ENCODE measurements around the gene AGER. TPM values are rescaled to one million over a fixed set of nuclear protein-coding genes. Genes with fewer than 3 reads are reported as not detected.

AGER gene
- total RNA-seq, 2 donors from 2014 or later = 3.0 to 4.9 TPM

DNA sequence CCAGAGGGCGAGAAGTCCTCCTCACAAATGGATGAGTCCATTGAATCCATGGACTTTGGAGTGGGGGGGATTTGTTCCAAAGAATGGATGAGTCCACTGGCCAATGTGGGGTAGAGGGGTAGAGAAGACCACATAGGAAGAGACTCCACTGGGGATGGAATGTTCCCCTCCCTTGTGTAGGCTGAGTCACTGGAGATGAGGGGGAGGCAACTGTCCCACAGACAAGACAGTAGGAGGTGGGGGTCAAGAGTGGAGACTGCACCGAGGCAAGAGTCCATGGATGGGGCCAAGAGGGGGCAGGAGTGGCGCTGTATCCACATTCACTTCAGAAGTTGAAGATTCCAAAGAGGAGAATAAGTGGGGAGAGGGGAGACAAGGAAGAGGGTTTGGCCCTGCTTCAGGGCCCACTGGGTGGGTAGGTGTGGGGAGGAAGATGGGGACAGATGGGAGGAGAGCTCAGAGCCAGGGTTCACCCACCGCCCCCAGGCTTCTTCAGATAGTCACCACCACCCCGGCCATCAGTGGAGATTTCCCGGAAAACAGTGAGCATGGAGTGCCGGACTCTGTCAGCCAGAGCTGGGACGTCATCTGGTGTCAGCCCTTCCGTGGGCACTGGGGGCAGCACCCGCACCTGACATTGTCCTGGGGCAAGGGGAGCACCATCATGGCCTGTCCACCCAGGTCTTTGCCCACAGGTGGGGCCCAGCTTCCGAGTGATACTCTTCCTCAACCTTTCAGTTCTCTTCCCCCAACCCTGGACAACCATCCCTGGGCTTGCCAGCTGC lies 15.1 kb downstream of the AGER start:
- H3K9me3 ChIP-seq = no peaks in the 10 kb centered on the region
- no peaks in the 10 kb centered on the region for H3K4me1 ChIP-seq
- ATAC-seq (no peak), DNase-seq (no peak)
- H3K27me3 ChIP-seq = no peaks in the 10 kb centered on the region
- 80 to 90% methylated on average over 7 to 11 of the region's 11 CpGs for WGBS, 2 donors
- H3K4me3 ChIP-seq = no peak overlapping the region
- intact Hi-C loops (cut with DNase I) = no loop called here
- peaks cover 0 to 1% of the 10 kb centered on the region in 2 donors for H3K36me3 ChIP-seq (replicated peaks in 1 of 2; ENCODE audit: insufficient read depth in 1 of 2, low read depth in 2 of 2)
- no peak overlapping the region for H3K27ac ChIP-seq
- no peak for TF ChIP-seq POLR2A (IDR thresholded peaks at IDR 0.05)
- TF ChIP-seq, protein P1, sequence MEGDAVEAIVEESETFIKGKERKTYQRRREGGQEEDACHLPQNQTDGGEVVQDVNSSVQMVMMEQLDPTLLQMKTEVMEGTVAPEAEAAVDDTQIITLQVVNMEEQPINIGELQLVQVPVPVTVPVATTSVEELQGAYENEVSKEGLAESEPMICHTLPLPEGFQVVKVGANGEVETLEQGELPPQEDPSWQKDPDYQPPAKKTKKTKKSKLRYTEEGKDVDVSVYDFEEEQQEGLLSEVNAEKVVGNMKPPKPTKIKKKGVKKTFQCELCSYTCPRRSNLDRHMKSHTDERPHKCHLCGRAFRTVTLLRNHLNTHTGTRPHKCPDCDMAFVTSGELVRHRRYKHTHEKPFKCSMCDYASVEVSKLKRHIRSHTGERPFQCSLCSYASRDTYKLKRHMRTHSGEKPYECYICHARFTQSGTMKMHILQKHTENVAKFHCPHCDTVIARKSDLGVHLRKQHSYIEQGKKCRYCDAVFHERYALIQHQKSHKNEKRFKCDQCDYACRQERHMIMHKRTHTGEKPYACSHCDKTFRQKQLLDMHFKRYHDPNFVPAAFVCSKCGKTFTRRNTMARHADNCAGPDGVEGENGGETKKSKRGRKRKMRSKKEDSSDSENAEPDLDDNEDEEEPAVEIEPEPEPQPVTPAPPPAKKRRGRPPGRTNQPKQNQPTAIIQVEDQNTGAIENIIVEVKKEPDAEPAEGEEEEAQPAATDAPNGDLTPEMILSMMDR (IDR thresholded peaks at IDR 0.05) = no peak

DNA sequence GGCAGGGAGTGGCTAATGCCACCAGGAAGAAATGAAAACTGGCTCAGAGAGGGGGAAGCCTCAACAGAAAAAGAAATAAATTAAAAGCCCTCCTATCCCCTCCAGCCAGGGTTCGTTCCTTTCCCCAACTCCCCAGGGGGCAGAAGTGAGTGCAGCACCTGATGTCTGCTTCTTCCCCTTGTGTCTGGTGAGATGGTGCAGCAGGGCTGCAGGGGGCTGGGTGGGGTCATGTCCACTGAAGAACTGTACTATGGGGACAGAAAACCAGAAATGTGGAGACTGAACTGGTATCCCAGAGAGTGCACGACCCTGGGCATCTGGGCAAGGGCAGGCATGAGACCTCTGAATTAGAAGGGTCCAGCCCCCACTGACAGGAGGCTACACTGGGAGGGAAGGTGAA lies 15.7 kb downstream of the AGER start:
- intact Hi-C loops (cut with DNase I) = no loop called here

DNA sequence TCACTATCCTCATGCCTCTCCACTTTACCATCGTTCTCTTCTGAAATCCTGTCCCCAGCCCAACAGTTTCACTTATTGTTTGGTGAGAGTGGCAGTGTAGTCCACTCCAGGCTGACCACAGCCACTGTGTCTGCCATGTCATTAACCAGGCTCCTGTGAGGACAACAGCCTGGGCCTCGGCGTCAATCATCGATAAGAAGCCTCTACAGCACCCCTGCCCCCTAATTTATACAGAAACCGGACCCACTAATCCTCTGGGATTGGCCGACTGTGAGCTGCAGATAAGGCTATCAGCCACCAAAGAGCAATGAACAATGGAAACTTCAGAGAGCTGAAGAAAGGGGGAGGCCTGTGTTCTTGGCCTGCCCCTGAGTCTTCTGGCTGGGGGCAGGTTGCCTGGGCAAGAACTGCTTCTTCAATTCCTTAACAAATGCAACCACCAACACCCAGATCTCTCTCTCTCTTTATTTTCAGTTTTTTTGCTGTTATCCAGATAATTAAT lies 16.2 kb downstream of the AGER start:
- no peak for ATAC-seq
- Histone ChIP-seq H3K36me3 (replicated peaks in 1 of 2; ENCODE audit: insufficient read depth in 1 of 2, low read depth in 2 of 2) (peaks cover 0 to 1% of the 10 kb centered on the region in 2 donors), H3K27me3 (no peaks in the 10 kb centered on the region), H3K4me3 (no peak overlapping the region), H3K4me1 (no peaks in the 10 kb centered on the region), H3K27ac (no peak overlapping the region), H3K9me3 (no peaks in the 10 kb centered on the region)
- DNase-seq = no peak
- 39 to 41% methylated on average over 6 of the region's 6 CpGs for WGBS, 2 donors
- TF ChIP-seq, protein P1 (IDR thresholded peaks at IDR 0.05) = no peak
- no peak for TF ChIP-seq POLR2A (IDR thresholded peaks at IDR 0.05)
- intact Hi-C loops (cut with DNase I) = no loop called here

More for the DNA sequence above, 15.7 kb downstream of the AGER start:
- DNase-seq = no peak
- Histone ChIP-seq H3K4me3 (no peak overlapping the region), H3K4me1 (no peaks in the 10 kb centered on the region), H3K36me3 (replicated peaks in 1 of 2; ENCODE audit: insufficient read depth in 1 of 2, low read depth in 2 of 2) (peaks cover 0 to 1% of the 10 kb centered on the region in 2 donors), H3K9me3 (no peaks in the 10 kb centered on the region), H3K27me3 (no peaks in the 10 kb centered on the region), H3K27ac (no peak overlapping the region)
- WGBS, 2 donors = 75 to 89% methylated on average over 2 of the region's 2 CpGs
- no peak for ATAC-seq
- TF ChIP-seq POLR2A (IDR thresholded peaks at IDR 0.05) = no peak
- TF ChIP-seq, protein P1 (IDR thresholded peaks at IDR 0.05) = no peak

DNA sequence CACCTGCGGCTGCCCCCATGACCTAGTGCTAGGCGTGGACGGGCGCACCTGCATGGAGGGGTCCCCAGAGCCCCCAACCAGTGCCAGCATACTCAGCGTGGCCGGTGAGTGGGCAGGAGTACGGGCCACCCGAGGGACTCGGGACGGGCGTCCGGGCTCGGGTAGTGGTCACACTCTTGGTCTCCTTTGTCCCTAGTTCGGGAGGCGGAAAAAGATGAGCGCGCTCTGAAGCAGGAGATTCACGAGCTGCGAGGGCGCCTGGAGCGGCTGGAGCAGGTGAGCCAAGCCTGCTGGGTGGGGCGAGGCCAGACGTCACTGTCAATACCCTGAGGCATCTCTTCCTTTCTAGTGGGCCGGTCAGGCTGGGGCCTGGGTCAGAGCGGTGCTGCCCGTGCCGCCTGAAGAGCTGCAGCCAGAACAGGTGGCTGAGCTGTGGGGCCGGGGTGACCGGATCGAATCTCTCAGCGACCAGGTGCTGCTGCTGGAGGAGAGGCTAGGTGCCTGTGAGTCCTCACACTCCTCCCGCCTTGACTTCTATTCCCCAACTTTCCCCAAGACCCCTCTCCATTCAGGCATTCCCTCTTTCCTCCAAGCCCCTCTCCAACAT lies 16.8 kb downstream of the AGER start:
- H3K9me3 ChIP-seq = no peaks in the 10 kb centered on the region
- no peak overlapping the region for H3K4me3 ChIP-seq
- H3K27me3 ChIP-seq = no peaks in the 10 kb centered on the region
- DNase-seq (no peak), ATAC-seq (no peak)
- TF ChIP-seq, protein P1 (IDR thresholded peaks at IDR 0.05) = no peak
- TF ChIP-seq POLR2A (IDR thresholded peaks at IDR 0.05) = no peak
- intact Hi-C loops (cut with DNase I) = no loop called here
- H3K4me1 ChIP-seq = no peaks in the 10 kb centered on the region
- no peak overlapping the region for H3K27ac ChIP-seq
- WGBS, 2 donors = 92% methylated on average over 10 to 31 of the region's 32 CpGs
- peaks cover 0 to 1% of the 10 kb centered on the region in 2 donors for H3K36me3 ChIP-seq (replicated peaks in 1 of 2; ENCODE audit: insufficient read depth in 1 of 2, low read depth in 2 of 2)
